Stimulated activated CD4-positive, alpha-beta T cell treated with anti-CD3 and anti-CD28 coated beads, Interleukin-1b, Interleukin-23, amount 100 ng/mL, for 48 hours (primary cell): ENCODE data around the gene ZNF786.
"Not testable (repeated sequence)": the region's sequence is repeated elsewhere in the genome, so short reads cannot be mapped to it uniquely, and the experiment has no call there.

Experiments used
- DNase-seq: peaks from one replicate; pipeline ENCODE4 v3.0.0-alpha.2; 2020

Gene ZNF786, protein sequence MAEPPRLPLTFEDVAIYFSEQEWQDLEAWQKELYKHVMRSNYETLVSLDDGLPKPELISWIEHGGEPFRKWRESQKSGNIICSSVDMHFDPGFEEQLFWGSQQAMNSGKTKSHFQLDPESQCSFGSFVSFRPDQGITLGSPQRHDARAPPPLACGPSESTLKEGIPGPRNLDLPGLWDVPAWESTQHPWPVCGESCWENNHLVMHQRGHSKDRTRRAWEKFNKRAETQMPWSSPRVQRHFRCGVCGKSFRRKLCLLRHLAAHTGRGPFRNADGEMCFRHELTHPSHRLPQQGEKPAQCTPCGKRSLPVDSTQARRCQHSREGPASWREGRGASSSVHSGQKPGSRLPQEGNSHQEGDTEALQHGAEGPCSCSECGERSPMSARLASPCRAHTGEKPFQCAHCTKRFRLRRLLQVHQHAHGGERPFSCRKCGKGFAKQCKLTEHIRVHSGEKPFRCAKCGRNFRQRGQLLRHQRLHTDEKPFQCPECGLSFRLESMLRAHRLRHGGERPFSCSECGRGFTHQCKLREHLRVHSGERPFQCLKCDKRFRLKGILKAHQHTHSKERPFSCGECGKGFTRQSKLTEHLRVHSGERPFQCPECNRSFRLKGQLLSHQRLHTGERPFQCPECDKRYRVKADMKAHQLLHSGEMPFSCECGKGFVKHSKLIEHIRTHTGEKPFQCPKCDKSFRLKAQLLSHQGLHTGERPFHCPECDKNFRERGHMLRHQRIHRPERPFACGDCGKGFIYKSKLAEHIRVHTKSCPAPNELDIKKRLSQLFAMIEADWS

GRCh38 chr7:149090397-149091195, at the start of gene ZNF786:
Gene ZNF786 (minus strand): TSS chr7:149090718. CDS start chr7:149090640, 78 bp downstream.
- peak; percentile 95 for DNase-seq

- DNase-seq = no peak
These were observed 45.6 kb upstream of the ZNF786 start for GRCh38 chr7:149136118-149136517.

DNA sequence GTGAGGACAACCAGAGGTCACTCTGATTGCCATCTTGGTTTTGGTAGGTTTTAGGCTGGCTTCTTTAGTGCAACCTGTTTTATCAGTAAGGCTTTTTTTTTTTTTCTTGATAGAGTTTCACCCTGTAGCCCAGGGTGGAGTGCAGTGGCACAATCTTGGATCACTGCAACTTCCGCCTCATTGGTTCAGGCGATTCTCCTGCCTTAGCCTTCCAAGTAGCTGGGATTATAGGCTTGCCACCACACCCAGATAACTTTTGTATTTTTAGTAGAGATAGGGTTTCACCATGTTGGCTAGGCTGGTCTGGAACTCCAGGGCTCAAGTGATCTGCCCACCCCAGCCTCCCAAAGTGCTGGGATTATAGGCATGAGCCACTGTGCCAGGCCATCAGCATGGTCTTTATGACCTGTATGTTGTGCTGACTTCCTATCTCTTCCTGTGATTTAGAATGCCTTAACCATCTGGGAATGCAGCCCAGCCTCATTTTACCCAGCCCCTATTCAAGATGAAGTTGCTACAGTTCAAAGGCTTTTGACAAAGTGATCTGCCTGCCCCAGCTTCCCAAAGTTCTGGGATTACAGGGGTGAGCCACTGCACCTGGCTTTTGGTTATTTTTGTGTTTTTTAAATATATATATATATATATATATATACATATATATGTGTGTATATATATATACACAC, 42.7 kb upstream of the ZNF786 start:
- DNase-seq = no peak

- DNase-seq = no peak
These were observed 40.2 kb upstream of the ZNF786 start for GRCh38 chr7:149130572-149131198.

DNA sequence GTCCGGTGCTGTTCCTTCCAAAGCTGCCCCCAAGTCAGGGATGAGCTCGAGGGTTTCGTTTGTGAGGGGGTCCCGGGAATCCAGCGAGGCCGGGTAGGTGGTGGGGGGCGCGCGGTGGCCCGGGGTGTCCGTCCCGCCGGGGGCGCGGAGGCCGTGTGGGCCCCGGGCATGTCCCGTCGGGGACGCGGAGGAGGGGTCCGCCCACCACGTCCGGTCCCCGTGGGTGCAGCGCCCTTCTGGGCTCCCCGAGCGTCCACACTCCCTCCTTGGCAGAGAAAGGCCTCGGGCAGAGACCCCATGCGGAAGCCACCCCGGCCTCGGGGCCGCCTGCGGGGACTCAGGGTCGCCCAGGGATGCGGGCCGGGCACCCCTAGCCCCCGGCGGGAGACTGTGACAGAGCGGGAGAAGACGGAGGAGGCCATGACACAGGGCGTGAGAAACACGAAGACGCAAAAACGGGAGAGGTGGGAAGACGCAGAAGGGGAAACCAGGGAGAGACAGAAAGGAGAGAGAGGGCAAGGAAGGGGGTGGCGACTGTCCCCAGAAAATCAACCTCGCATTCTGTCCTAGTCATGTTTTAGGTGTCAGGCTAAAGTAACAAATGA, 36.2 kb upstream of the ZNF786 start:
- DNase-seq = peak; percentile 75

GRCh38 chr7:149125863-149126661, 35.5 kb upstream of the ZNF786 start, which contains the start of gene ZNF425:
Gene ZNF425 (minus strand): TSS chr7:149126324. CDS start chr7:149126213, 111 bp downstream.
- DNase-seq = peak; percentile 93

DNA sequence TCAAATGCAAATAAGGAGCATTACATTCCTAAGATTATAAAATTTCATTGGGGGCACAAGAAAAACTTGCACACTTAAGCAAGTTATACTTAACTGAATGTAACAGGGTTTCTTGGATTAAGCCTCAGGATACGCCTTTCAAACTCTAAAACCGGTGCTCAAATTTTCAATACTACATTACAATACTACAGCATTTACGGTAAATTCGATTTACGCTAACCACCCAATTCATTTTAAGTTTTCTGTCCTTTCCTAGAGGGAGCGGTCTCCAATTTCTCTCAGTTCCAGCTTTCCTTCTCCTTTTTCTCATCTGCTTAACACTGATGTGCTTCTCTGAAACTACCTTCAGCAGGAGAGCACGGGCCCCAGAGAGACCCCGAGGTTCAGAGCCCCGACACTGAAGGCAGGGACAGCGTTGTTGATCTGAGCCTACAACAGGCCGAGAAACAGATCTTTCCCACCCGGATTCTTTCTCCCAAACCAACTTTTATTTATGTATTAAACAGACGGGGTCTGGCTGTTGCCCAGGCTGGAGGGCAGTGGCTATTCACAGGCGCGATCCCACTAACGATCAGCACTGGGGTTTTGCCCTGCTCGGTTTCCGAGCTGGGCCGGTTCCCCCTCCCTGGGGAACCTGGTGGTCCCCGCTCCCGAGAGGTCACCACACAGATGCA, 34.8 kb upstream of the ZNF786 start:
- DNase-seq = no peak

- no peak for DNase-seq
These were observed 19.5 kb upstream of the ZNF786 start for GRCh38 chr7:149109969-149110368.

- DNase-seq = no peak
These were observed 14.2 kb upstream of the ZNF786 start for GRCh38 chr7:149104749-149105148.

DNA sequence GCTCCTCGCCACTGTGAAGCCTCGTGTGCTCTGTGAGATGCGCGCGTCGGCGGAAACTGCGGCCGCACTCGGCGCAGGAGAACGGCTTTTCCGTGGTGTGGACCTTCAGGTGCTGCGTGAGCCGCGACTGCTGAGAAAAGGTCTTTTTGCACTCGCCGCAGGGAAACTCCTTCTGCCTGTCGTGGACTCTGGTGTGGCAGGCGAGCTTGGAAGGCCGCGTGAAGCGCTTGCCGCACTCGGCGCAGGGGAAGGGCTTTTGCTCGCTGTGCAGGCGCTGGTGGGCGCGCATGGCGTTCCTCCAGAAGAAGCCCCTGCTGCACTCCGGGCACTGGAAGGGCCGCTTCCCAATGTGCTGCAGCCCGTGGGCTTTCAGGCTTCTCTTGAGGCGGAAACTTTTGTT, 13.7 kb upstream of the ZNF786 start:
- DNase-seq = no peak

GRCh38 chr7:149103424-149103823, 12.9 kb upstream of the ZNF786 start:
- DNase-seq = no peak

- no peak for DNase-seq
These were observed 12.1 kb upstream of the ZNF786 start for GRCh38 chr7:149102666-149103065.

- DNase-seq = no peak
These were observed 10.3 kb upstream of the ZNF786 start for GRCh38 chr7:149100821-149101220.

DNA sequence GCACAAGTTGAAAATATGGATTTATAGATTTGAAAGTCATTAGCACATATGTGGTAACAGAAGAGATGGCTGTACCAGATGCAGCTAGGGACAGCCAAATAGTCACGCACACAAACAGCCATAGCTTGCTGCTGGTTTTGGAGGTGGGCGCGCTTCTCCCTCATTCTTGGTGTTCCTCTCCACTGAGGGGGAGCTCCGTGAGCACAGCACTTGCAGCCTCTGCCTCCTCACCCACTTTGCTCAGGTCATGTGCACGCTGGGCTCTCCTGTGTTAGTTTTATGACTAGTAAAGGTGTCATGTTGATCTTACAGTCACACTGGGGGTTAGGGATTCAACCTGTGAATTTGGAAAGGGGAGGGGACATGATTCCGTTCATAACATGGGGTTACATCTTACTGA, 8.5 kb upstream of the ZNF786 start:
- DNase-seq = no peak

DNA sequence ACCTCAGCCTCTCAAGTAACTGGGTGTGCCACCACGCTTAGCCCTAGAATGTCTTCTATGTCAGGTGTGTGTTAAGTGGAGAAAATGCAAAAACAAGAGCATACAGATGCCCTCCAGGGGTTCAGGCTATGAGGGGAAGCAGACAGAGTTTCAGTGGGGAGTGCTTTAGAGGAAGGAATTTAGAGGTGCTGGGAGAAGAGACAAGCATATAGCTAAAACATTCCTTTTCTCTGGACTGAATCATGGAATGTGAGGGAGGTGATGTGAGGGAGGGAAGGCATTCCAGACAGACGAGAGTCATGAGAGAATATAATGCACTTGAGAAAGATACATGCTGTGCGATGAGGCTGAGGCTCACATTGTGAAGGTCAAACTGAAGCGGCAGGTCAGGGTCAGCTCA, 6.6 kb upstream of the ZNF786 start:
- no peak for DNase-seq

DNA sequence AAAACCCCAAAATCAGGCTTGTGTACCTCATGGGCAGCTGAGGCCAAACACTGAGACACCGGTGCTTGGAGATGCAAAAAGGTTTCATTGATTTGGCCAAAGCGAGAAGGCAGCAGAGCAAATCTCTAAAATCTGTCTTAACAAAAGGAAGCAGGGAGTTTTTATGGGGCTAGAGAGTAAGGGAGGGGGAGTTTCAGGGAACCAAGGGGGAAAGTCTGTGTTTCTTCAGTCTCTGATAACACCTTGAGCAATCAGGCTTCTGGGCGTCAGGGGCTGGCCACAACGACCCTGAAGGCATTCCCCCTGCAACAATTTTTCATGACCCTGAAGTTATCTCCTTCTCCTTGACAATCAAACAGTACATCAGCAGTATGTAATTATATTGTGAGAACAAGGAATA, 2.7 kb upstream of the ZNF786 start:
- DNase-seq = no peak

DNA sequence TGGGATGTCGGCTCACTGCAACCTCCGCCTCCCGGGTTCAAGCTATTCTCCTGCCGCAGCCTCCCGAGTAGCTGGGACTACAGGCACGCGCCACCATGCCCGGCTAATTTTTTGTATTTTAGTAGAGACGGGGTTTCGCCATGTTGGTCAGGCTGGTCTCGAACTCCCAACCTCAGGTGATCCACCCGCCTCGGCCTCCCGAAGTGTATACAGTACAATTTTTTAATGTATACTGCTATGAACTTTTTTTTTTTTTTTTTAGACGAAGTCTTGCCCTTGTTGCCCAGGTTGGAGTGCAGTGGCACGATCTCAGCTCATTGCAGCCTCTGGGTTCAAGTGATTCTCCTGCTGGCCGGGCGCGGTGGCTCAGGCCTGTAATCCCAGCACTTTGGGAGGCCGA, 1.7 kb upstream of the ZNF786 start:
- not testable (repeated sequence) for DNase-seq

- no peak for DNase-seq
These were observed 3.1 kb downstream of the ZNF786 start for GRCh38 chr7:149087376-149087775.

DNA sequence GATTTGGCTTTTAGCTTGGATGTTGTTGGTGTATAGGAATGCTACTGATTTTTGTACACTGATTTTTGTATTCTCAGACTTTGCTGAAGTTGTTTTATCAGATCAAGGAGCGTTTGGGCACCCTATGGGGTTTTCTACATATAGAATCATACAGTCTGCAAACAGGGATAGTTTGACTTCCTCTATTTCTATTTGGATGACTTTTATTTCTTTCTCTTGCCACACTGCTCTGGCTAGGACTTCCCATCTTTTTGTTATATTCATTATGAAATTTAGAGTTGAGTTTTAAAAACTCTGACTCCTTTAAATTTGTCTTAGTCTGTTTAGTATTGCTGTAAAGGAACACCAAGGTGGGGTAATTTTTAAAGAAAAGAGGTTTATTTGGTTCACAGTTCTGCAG, 4.7 kb downstream of the ZNF786 start:
- DNase-seq = no peak

DNA sequence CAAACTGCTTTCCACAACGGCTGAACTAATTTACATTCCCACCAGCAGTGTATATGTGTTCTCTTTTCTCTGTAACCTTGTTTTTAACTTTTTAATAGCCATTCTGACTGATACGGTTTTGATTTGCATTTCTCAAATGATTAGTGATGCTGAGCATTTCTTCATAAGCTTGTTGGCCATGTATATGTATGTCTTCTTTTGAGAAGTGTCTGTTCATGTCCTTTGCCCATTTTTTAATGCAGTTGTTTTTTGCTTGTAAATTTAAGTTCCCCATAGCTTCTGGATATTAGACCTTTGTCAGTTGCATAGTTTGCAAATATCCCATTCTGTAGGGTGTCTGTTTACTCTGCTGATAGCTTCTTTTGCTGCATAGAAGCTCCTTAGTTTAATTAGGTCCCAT, 6.1 kb downstream of the ZNF786 start:
- DNase-seq = no peak
